Measurements from ENCODE around the gene USP15.

Gene USP15

GRCh38 chr12:62259993-62260732 lies at the start of gene USP15:
Gene USP15, plus strand, starts transcription at chr12:62260404. Its CDS starts 11 bp downstream, at chr12:62260415.
- peak; percentile 84 for DNase-seq (ENCODE audit: low spot score)
- TF ChIP-seq CTCF (IDR thresholded peaks at IDR 0.05; ENCODE audit: extremely low read depth, insufficient read depth, missing control alignments) = peak; percentile 75
- in situ Hi-C loops (cut with MboI; ENCODE audit: low pct_unique_long_range_greater_than_20kb, low sequenced_read_pairs, unreplicated experiment) = loop anchor here (25.0 kb wide), 1 partner anchor 552 kb away; no protein-coding TSS in a partner anchor

GRCh38 chr12:62210422-62210821 lies 49.8 kb upstream of the USP15 start:
- peak; percentile 79 for TF ChIP-seq CTCF (IDR thresholded peaks at IDR 0.05; ENCODE audit: extremely low read depth, insufficient read depth, missing control alignments)
- in situ Hi-C loops (cut with MboI; ENCODE audit: low pct_unique_long_range_greater_than_20kb, low sequenced_read_pairs, unreplicated experiment) = no loop called here
- peak; percentile 31 for DNase-seq (ENCODE audit: low spot score)

- in situ Hi-C loops (cut with MboI; ENCODE audit: low pct_unique_long_range_greater_than_20kb, low sequenced_read_pairs, unreplicated experiment) = no loop called here
- no peak for DNase-seq (ENCODE audit: low spot score)
- TF ChIP-seq CTCF (IDR thresholded peaks at IDR 0.05; ENCODE audit: extremely low read depth, insufficient read depth, missing control alignments) = no peak
Measured at GRCh38 chr12:62211510-62211909, 48.7 kb upstream of the USP15 start.

- TF ChIP-seq CTCF (IDR thresholded peaks at IDR 0.05; ENCODE audit: extremely low read depth, insufficient read depth, missing control alignments) = no peak
- in situ Hi-C loops (cut with MboI; ENCODE audit: low pct_unique_long_range_greater_than_20kb, low sequenced_read_pairs, unreplicated experiment) = no loop called here
- DNase-seq (ENCODE audit: low spot score) = no peak
Measured at GRCh38 chr12:62214846-62215245, 45.4 kb upstream of the USP15 start.

- in situ Hi-C loops (cut with MboI; ENCODE audit: low pct_unique_long_range_greater_than_20kb, low sequenced_read_pairs, unreplicated experiment) = no loop called here
- DNase-seq (ENCODE audit: low spot score) = no peak
- TF ChIP-seq CTCF (IDR thresholded peaks at IDR 0.05; ENCODE audit: extremely low read depth, insufficient read depth, missing control alignments) = no peak
Measured at GRCh38 chr12:62215506-62215905, 44.7 kb upstream of the USP15 start.

GRCh38 chr12:62217466-62218194 lies 42.6 kb upstream of the USP15 start:
- no peak for DNase-seq (ENCODE audit: low spot score)
- in situ Hi-C loops (cut with MboI; ENCODE audit: low pct_unique_long_range_greater_than_20kb, low sequenced_read_pairs, unreplicated experiment) = no loop called here
- TF ChIP-seq CTCF (IDR thresholded peaks at IDR 0.05; ENCODE audit: extremely low read depth, insufficient read depth, missing control alignments) = no peak

Measured in GM13977 (cell line).